ENCODE data around the gene RXFP2.

RXFP2 gene

GRCh38 chr13:31798189-31798588 is 58.9 kb downstream of the RXFP2 start:
- no peaks in the 10 kb centered on the region for H3K79me2 ChIP-seq (ENCODE audit: low read length)
- TF ChIP-seq CTCF (IDR thresholded peaks at IDR 0.05; ENCODE audit: low read length) (no peak), EZH2phosphoT487 (IDR thresholded peaks at IDR 0.05; ENCODE audit: low read length) (no peak), EZH2 (optimal IDR thresholded peaks at IDR 0.05; ENCODE audit: low read depth, low read length) (no peak)
- no peaks in the 10 kb centered on the region for H4K20me1 ChIP-seq (ENCODE audit: insufficient read depth, low read length)
- no peaks in the 10 kb centered on the region for H3F3A ChIP-seq (ENCODE audit: insufficient read depth, low read length)
- H3K9me2 ChIP-seq (replicated peaks; ENCODE audit: insufficient read depth, low read length) = no peaks in the 10 kb centered on the region
- H2AFZ ChIP-seq (ENCODE audit: low read length) = no peak overlapping the region
- no peak overlapping the region for H3K27ac ChIP-seq (ENCODE audit: low read length)
- DNase-seq = no peak
- no peaks in the 10 kb centered on the region for H3K36me3 ChIP-seq (replicated peaks; ENCODE audit: insufficient read depth, low read length)
- no peak overlapping the region for H3K4me3 ChIP-seq (ENCODE audit: low read length)
- H3K27me3 ChIP-seq (replicated peaks; ENCODE audit: insufficient read depth, low read length) = no peaks in the 10 kb centered on the region
- no peaks in the 10 kb centered on the region for H3K4me1 ChIP-seq (ENCODE audit: low read length)
- H3K9ac ChIP-seq (ENCODE audit: low read length) = no peak overlapping the region
- H3K9me3 ChIP-seq (replicated peaks; ENCODE audit: insufficient read depth, low read length) = no peaks in the 10 kb centered on the region
- no peak overlapping the region for H3K4me2 ChIP-seq (ENCODE audit: low read depth, low read length)

- H3K9me3 ChIP-seq (replicated peaks; ENCODE audit: insufficient read depth, low read length) = no peaks in the 10 kb centered on the region
- TF ChIP-seq EZH2phosphoT487 (IDR thresholded peaks at IDR 0.05; ENCODE audit: low read length) = no peak
- TF ChIP-seq EZH2 (optimal IDR thresholded peaks at IDR 0.05; ENCODE audit: low read depth, low read length) = no peak
- TF ChIP-seq CTCF (IDR thresholded peaks at IDR 0.05; ENCODE audit: low read length) = no peak
- no peaks in the 10 kb centered on the region for H3F3A ChIP-seq (ENCODE audit: insufficient read depth, low read length)
Measured at GRCh38 chr13:31801088-31801487, 61.8 kb downstream of the RXFP2 start.

GRCh38 chr13:31803311-31803710 is 64.0 kb downstream of the RXFP2 start:
- no peak for DNase-seq
- Histone ChIP-seq H2AFZ (ENCODE audit: low read length) (no peak overlapping the region), H3K36me3 (replicated peaks; ENCODE audit: insufficient read depth, low read length) (no peaks in the 10 kb centered on the region), H3K4me3 (ENCODE audit: low read length) (no peak overlapping the region), H3K9me3 (replicated peaks; ENCODE audit: insufficient read depth, low read length) (no peaks in the 10 kb centered on the region), H3K79me2 (ENCODE audit: low read length) (no peaks in the 10 kb centered on the region), H3K27ac (ENCODE audit: low read length) (no peak overlapping the region), H3F3A (ENCODE audit: insufficient read depth, low read length) (no peaks in the 10 kb centered on the region), H3K9me2 (replicated peaks; ENCODE audit: insufficient read depth, low read length) (no peaks in the 10 kb centered on the region), H3K4me1 (ENCODE audit: low read length) (0 out of 2 replicates have a peak, but pooled peaks cover 3% of the 10 kb centered on the region), H4K20me1 (ENCODE audit: insufficient read depth, low read length) (no peaks in the 10 kb centered on the region), H3K4me2 (ENCODE audit: low read depth, low read length) (no peak overlapping the region), H3K9ac (ENCODE audit: low read length) (no peak overlapping the region), H3K27me3 (replicated peaks; ENCODE audit: insufficient read depth, low read length) (no peaks in the 10 kb centered on the region)
- TF ChIP-seq EZH2phosphoT487 (IDR thresholded peaks at IDR 0.05; ENCODE audit: low read length) (no peak), EZH2 (optimal IDR thresholded peaks at IDR 0.05; ENCODE audit: low read depth, low read length) (no peak), CTCF (IDR thresholded peaks at IDR 0.05; ENCODE audit: low read length) (no peak)

More at GRCh38 chr13:31801088-31801487, 61.8 kb downstream of the RXFP2 start:
- Histone ChIP-seq H2AFZ (ENCODE audit: low read length) (no peak overlapping the region), H4K20me1 (ENCODE audit: insufficient read depth, low read length) (no peaks in the 10 kb centered on the region), H3K36me3 (replicated peaks; ENCODE audit: insufficient read depth, low read length) (no peaks in the 10 kb centered on the region), H3K27ac (ENCODE audit: low read length) (no peak overlapping the region), H3K79me2 (ENCODE audit: low read length) (no peaks in the 10 kb centered on the region), H3K4me3 (ENCODE audit: low read length) (no peak overlapping the region), H3K4me1 (ENCODE audit: low read length) (0 out of 2 replicates have a peak, but pooled peaks cover 3% of the 10 kb centered on the region), H3K9me2 (replicated peaks; ENCODE audit: insufficient read depth, low read length) (no peaks in the 10 kb centered on the region), H3K9ac (ENCODE audit: low read length) (no peak overlapping the region), H3K4me2 (ENCODE audit: low read depth, low read length) (no peak overlapping the region), H3K27me3 (replicated peaks; ENCODE audit: insufficient read depth, low read length) (no peaks in the 10 kb centered on the region)
- no peak for DNase-seq

Data from MM.1S (cell line).